HepG2 (cell line): Measurements from ENCODE around the gene PNKD.

Experiments
- CTCF ChIP-seq: sonication (generic); formaldehyde crosslinking; IDR thresholded peaks from 2 replicates; pipeline ENCODE4 v1.5.0; 2020; ENCODE audit warnings: mild to moderate bottlenecking, missing genetic modification reagents, moderate library complexity
- POLR2A ChIP-seq, 2 experiments: IDR thresholded peaks; 2 replicates each; pipeline ENCODE4 v1.6.1; 2011; ENCODE audit warnings: low read depth in 2 of 2, low read length in 2 of 2, mild to moderate bottlenecking in 1 of 2, moderate library complexity in 1 of 2; ENCODE audit not compliant: insufficient read depth in 1 of 2
- RBFOX2 ChIP-seq: fragments of 200-400 bp; formaldehyde crosslinking; IDR thresholded peaks from 2 replicates; pipeline ENCODE4 v1.6.1; 2017; ENCODE audit warnings: low read depth, mild to moderate bottlenecking, low read length
- SALL2 ChIP-seq: sonication (generic); formaldehyde crosslinking; IDR thresholded peaks from 2 replicates; pipeline ENCODE4 v1.8.1; 2023; ENCODE audit warnings: mild to moderate bottlenecking, missing genetic modification reagents, inconsistent platforms
- ZFP90 ChIP-seq: sonication (generic); formaldehyde crosslinking; IDR thresholded peaks from 2 replicates; pipeline ENCODE4 v1.8.0; 2022; ENCODE audit warnings: missing genetic modification reagents, mild to moderate bottlenecking, inconsistent platforms, borderline replicate concordance
- ZNF281 ChIP-seq: sonication (generic); formaldehyde crosslinking; IDR thresholded peaks from 2 replicates; pipeline ENCODE4 v1.4.0; 2020; ENCODE audit warnings: missing genetic modification reagents, borderline replicate concordance

GRCh38 chr2:218367415-218368149 is 97.3 kb downstream of the PNKD start:
- no peak for TF ChIP-seq POLR2A (IDR thresholded peaks at IDR 0.05; ENCODE audit: insufficient read depth in 1 of 2, low read depth in 2 of 2, low read length in 2 of 2)
- no peak for TF ChIP-seq CTCF (CRISPR knock-in tag)
- no peak for TF ChIP-seq ZNF281
- TF ChIP-seq RBFOX2 = no peak
- TF ChIP-seq SALL2 (CRISPR knock-in tag) = no peak
- TF ChIP-seq ZFP90 = no peak
